ENCODE measurements around the gene C1QTNF9B.
"Not testable (repeated sequence)": the region's sequence is repeated elsewhere in the genome, so short reads cannot be mapped to it uniquely, and the experiment has no call there.

The C1QTNF9B gene

DNA sequence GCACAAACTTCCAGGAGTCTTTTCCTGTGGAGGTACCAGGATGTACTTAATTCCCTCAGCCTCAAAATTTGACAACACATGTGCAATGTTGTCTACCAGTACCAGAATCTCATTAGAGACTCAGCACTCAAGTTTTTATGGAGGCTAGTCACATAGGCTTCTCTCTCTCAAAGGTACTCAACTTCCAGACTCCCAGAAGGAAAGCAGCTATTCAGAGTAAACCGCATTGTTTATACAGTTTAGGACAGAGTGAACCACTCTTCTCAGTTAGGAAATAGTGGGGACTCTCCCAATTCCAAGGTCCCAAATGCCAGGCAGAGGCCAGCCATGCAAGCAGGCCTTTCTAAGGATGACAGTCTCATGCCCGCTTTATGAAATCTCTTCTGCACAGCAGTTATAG, 8.5 kb upstream of the C1QTNF9B start:
- no peak for TF ChIP-seq ZNF274 (IDR thresholded peaks at IDR 0.05; ENCODE audit: low read depth, low read length)
- no peak overlapping the region for H3K4me3 ChIP-seq (ENCODE audit: low read length)

DNA sequence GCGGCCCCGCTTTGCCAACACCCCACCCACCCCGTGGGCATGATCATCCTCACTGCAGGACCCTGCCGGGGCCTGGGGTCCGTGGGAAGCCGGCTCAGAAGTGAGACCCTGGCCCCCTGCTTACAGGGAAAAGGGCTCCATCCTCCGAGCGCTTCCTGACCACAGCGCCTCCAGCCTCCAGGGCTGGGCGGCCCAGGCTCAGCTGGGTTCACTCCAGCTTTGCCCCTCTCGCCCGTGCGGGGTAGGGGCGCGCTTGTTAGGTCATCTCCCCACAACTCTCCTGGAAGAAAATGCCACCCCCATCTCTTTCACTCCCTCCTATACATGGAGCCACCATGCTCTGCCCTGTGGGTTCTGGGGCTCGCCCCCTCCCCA, 6.6 kb upstream of the C1QTNF9B start:
- no peak for TF ChIP-seq ZNF274 (IDR thresholded peaks at IDR 0.05; ENCODE audit: low read depth, low read length)
- no peak overlapping the region for H3K4me3 ChIP-seq (ENCODE audit: low read length)

DNA sequence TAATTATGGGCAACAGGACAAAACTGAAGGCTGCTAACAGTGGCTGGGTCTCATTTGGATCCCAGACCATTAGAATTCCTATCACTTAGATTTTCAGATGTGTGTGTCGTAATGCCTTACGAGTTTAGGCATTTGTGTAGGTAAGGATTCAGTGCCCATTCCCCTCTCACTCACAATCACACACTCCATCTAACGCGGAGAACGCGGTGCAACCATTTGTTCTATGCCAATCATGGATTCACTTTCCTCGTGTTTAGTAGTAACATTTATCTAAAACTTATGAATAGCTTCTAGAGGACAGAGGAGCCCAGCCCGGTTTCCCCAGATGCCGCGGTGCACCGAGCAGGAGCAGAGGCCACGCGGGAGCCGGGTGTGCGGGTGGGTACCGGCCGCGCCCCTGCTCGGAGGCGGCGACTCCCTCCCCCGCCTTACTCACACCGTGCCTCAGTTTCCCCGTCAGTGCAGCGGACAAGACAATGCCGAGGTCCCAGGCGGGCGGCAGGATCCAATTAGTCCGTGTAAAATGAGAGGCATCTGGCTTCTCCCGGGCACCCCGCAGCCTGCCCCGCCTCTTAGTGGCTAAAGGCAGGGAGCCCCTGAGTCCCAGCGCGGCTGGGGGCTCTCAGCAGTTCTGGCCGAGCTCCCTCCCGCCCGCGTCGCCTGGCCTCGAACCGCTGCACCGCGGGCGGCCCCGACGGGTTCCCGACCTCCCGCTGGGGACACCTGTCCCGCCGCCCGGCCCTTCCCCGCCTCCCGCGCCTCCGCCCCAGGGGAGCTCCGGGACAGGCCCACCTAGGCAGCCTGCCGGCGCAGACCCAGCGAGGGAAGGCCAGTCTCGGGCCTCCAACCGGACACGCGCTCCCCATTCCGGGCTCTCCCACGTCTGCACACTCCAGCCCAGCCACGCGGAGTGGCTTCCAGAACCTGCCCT, 5.9 kb upstream of the C1QTNF9B start:
- no peak for TF ChIP-seq ZNF274 (IDR thresholded peaks at IDR 0.05; ENCODE audit: low read depth, low read length)
- no peak overlapping the region for H3K4me3 ChIP-seq (ENCODE audit: low read length)

- H3K4me3 ChIP-seq (ENCODE audit: low read length), result no peak overlapping the region
- TF ChIP-seq ZNF274 (IDR thresholded peaks at IDR 0.05; ENCODE audit: low read depth, low read length), result no peak
These were observed 4.1 kb upstream of the C1QTNF9B start for GRCh38 chr13:23901365-23901764.

- TF ChIP-seq ZNF274 (IDR thresholded peaks at IDR 0.05; ENCODE audit: low read depth, low read length), result no peak
- no peak overlapping the region for H3K4me3 ChIP-seq (ENCODE audit: low read length)
These were observed 2.3 kb upstream of the C1QTNF9B start for GRCh38 chr13:23899555-23899954.

DNA sequence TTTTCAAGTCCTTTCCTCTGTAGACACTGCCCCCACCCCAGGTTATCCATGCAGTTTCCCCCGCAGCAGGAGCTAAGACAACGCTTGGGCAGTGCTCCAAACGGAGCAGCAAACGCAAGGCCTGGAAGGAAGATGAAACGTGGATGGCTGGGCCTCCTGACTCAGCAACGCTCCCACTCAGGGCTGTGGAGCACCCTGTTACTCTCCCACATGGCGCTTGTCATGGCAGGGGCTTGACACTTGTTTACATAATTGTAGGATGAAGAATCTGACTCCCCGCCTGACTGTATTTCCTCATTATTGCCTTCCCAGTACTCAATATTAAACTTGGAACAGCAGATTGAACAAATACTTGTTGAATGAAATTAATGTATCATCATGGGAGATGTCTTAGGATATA, 799 bp upstream of the C1QTNF9B start:
- TF ChIP-seq ZNF274 (IDR thresholded peaks at IDR 0.05; ENCODE audit: low read depth, low read length), result no peak
- H3K4me3 ChIP-seq (ENCODE audit: low read length), result no peak overlapping the region

GRCh38 chr13:23894746-23895145, 2.6 kb downstream of the C1QTNF9B start:
- H3K4me3 ChIP-seq (ENCODE audit: low read length), result not testable (repeated sequence)

DNA sequence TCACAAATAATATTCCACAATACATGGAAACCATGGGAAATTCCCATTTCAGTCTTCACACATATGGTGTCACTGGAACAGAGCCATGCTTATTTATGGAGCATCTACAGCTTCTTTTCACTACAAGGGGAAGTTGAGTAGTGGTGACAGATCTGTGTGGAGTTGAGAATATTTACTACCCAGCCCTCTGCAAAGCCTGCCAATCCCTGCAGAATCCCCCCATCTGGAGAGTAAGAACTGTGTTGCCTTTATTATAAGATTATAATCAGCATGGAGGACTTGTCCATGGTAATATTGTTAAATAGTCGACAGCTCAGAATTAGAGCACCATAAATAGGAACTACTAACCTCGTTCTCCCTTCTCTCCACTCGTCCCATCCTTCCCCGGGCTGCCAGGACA, 3.5 kb downstream of the C1QTNF9B start:
- not testable (repeated sequence) for H3K4me3 ChIP-seq (ENCODE audit: low read length)

DNA sequence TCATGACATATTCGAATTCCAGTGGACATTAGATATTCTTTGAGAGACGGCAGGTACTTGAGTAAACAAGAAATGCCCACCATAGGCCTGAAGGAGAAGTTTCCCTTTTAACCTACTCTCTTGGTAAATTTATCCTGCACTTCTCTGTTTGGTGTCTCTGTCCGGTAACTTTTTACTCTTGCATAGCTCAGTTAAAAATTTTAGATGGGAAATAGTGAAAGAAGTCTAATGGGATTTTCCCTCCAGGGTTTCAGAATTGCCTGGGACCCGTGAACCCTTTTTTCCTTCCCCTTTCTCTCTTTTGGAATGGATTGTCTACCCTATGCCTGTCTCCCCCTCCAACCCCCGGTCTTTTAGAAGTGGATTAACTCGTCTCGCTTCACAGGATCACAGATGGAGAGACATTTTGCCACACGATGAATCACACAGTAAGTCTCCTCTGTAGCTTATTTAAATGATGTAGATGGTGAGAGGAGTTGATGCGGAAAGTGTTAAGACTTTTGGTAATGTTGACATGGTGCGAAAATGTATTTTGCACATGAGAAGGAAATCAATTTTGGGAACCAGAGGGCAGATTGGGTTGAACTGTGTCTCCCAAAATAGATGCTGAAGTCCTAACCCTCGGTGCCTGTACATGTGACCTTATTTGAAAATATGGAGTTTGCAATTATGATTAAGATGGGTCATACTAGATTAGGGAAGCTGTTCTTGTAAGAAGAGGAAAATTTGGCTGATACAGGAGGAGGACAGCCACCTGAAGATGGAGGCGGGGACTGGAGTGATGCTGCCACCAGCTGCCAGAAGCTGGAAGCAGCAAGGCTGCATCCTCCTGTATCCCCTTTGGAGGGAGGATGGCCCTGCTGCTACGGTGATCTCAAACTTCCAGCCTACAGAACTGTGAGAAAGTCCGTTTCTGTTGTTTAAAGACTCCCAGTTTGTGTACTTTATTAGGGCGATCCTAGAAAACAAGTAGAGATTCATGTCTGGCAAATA, 7.4 kb downstream of the C1QTNF9B start:
- peak overlapping the region; percentile 75 for H3K4me3 ChIP-seq (ENCODE audit: low read length)

GRCh38 chr13:23888658-23889614, 8.4 kb downstream of the C1QTNF9B start, which contains the start of gene MIPEP:
Gene MIPEP, minus strand, starts transcription at chr13:23889400. Its CDS starts 80 bp downstream, at chr13:23889320.
- H3K4me3 ChIP-seq (ENCODE audit: low read length), result peak within 1 kb of the TSS; percentile 87
- no peak for TF ChIP-seq ZNF274 (IDR thresholded peaks at IDR 0.05; ENCODE audit: low read depth, low read length)

More for the DNA sequence above, 7.4 kb downstream of the C1QTNF9B start:
- TF ChIP-seq ZNF274 (IDR thresholded peaks at IDR 0.05; ENCODE audit: low read depth, low read length), result no peak

- not testable (repeated sequence) for H3K4me3 ChIP-seq (ENCODE audit: low read length)
These were observed 12.9 kb downstream of the C1QTNF9B start for GRCh38 chr13:23884361-23884760.

GRCh38 chr13:23883255-23883654, 14.0 kb downstream of the C1QTNF9B start:
- TF ChIP-seq ZNF274 (IDR thresholded peaks at IDR 0.05; ENCODE audit: low read depth, low read length), result no peak
- H3K4me3 ChIP-seq (ENCODE audit: low read length), result no peak overlapping the region

- H3K4me3 ChIP-seq (ENCODE audit: low read length), result not testable (repeated sequence)
These were observed 15.9 kb downstream of the C1QTNF9B start for GRCh38 chr13:23881402-23881800.

DNA sequence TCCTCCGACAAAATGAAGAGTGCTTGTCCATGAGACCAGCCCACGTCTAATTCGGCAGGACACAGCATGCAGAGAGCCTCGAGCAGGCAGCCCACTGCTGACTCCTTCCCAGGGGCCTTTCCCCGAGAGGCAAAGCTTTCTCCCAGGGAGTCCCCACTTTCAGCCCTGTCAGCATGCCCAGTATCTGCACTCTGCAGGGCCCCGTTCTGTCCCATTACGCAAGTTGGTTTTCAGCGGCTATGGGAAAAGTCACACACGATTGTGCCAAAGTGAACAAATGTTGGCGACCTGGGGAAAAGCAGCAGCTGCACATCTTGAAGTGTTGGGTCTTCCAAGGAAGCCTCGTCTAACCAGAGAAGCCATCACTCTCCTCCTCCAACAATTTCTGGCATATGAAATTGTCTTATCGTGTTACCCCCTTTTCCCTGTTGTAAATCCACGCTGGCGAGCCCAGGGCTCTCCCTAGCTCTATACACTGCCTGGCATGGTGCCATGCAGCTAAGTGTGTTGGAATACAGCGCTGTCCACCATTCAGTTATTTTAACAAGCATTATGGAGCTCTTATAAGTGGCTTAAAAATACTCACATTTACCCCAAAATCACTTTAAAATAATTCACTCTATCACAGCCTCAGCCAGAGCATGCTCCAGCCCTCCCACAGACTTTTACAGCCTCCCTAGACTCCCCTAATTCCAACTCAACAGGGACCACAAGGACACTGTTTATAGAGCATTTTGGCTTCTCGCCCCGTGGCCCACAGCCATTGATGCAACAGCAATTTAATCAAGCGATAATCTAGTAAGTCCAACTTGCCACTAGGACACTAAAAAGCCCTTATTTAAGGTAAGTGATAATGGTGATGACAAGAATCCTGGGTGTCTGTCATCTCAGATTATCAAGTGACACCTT, 16.6 kb downstream of the C1QTNF9B start:
- not testable (repeated sequence) for H3K4me3 ChIP-seq (ENCODE audit: low read length)

Data from GM08714 (cell line).